Aorta (tissue), 5 donors: ENCODE data around the gene PCF11. TPM values are rescaled to one million over a fixed set of nuclear protein-coding genes. Genes with fewer than 3 reads are reported as not detected.

ENCODE experiments used
- ATAC-seq: fragments of 200-7000 bp; cut with Tn5 transposase; one replicate; pipeline ENCODE4 v1.9.1; 2022; ENCODE audit warnings: moderate library complexity; ENCODE audit not compliant: low FRiP score
- DNase-seq, 2 donors: peaks; one replicate each; pipeline ENCODE4 v3.0.0-alpha.2; 2020
- H3K27ac ChIP-seq, 2 donors: one replicate each; pipeline ENCODE4 v1.5.1; 2013; ENCODE audit warnings: low read length in 2 of 2, mild to moderate bottlenecking in 2 of 2, moderate library complexity in 2 of 2, control low read depth in 1 of 2, inconsistent platforms in 1 of 2, low read depth in 1 of 2
- H3K27me3 ChIP-seq, 2 donors: one replicate each; pipeline ENCODE4 v1.6.1; 2013; ENCODE audit warnings: control low read depth in 1 of 2, low read length in 1 of 2, mild to moderate bottlenecking in 1 of 2, moderate library complexity in 1 of 2; ENCODE audit not compliant: insufficient read depth in 2 of 2, control insufficient read depth in 1 of 2
- H3K36me3 ChIP-seq, 2 donors: one replicate each; pipeline ENCODE4 v1.6.1; 2013; ENCODE audit warnings: control low read depth in 1 of 2, low read length in 1 of 2, mild to moderate bottlenecking in 1 of 2; ENCODE audit not compliant: insufficient read depth in 2 of 2, control insufficient read depth in 1 of 2
- H3K4me1 ChIP-seq, 2 donors: one replicate each; pipeline ENCODE4 v1.6.1; 2013; ENCODE audit warnings: low read length in 2 of 2, control low read depth in 1 of 2, mild to moderate bottlenecking in 1 of 2, moderate library complexity in 1 of 2; ENCODE audit not compliant: insufficient read depth in 2 of 2, control insufficient read depth in 1 of 2
- H3K4me3 ChIP-seq, 2 donors: one replicate each; pipeline ENCODE4 v1.5.1; 2013; ENCODE audit warnings: low read length in 2 of 2, control low read depth in 1 of 2, mild to moderate bottlenecking in 1 of 2
- H3K9me3 ChIP-seq: one replicate; pipeline ENCODE4 v1.6.1; 2013; ENCODE audit warnings: mild to moderate bottlenecking, low read length; ENCODE audit not compliant: control insufficient read depth
- WGBS, 2 donors: extraction: QIAGEN DNeasy Blood & Tissue Kit; methylation state at CpG; one replicate each; pipeline ENCODE4 v1.1.7; 2013; 5-methylcytosine and 5-hydroxymethylcytosine counted together
- intact Hi-C, 2 donors: fragments of 100-400 bp; cut with DNase I; formaldehyde crosslinking; loops; one replicate each; pipeline versions ENCODE4 v1.14.2 to v1.15.0; 2022
- polyA plus RNA-seq, 2 donors: library from polyadenylated mRNA; stranded (reverse); fragments of 200-250 nt; gene quantifications; one replicate each; pipeline ENCODE4 v1.2.3, GENCODE V29; 2013
- total RNA-seq, 2 donors: library from RNA; stranded (reverse); fragmentation: NEBNext Ultra II Directional; extraction: Animal tissue kit (Norgen Biotek cat#: 25700); gene quantifications; one replicate each; pipeline ENCODE4 v1.2.1, GENCODE V29; 2021
- donor health status: healthy with polysubstance abuse.
- donor health status: Bipolar disorder and iron deficiency.
- donor health status: DM: no; HTN: no; CAD: no.
- donor health status: DM: no; HTN: no; CAD: no.
- donor health status: DM: yes; HTN: yes; CAD: no.

PCF11 gene
- total and polyA plus RNA-seq, 4 donors: 14.5 to 82.3 (median 60.5) TPM

DNA sequence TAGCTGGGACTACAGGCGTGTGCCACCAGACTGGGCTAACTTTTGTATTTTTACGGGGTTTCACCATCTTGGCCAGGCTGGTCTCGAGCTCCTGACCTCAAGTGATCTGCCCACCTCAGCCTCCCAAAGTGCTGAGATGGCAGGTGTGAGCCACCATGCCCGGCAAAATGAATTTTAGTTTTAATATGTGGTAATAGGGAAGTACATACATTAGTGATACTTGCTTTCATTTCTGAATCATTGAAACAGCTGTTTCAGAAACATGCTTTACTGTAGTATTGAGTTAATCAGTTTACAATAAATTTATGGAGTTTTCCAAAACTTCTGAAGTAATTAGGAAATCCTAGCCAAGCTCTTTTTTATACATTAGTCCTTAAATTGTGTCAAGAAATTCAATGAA is 15.6 kb downstream of the PCF11 start:
- ATAC-seq: no peak
- Histone ChIP-seq H3K36me3 (peaks cover 0 to 4% of the 10 kb centered on the region in 2 donors), H3K9me3 (no peaks in the 10 kb centered on the region), H3K4me3 (no peak overlapping the region), H3K27ac (no peak overlapping the region), H3K27me3 (no peaks in the 10 kb centered on the region), H3K4me1 (peaks cover 3 to 6% of the 10 kb centered on the region in 2 donors)
- DNase-seq: no peak
- 90 to 91% methylated on average over 4 of the region's 4 CpGs for WGBS, 2 donors
- intact Hi-C loops: no loop called here

DNA sequence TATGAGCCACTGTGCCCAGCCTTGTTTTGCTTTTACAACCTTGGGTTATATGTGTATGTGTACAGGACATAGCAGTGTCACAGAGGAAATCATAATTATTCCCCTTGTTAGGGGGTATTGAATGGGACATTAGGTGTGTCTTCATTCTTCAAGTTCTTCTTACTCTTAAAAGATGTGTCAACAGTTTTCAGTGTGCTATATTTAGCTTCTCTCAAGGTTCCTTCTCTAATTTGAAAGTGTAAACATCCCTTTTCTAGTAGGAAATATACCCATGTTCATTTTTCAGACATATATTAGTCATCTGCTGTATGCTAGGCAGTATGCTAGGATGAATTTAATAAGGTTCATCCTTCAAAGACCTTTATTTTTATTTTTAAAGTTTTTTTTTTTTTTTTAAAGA is 17.1 kb downstream of the PCF11 start:
- no peaks in the 10 kb centered on the region for H3K27me3 ChIP-seq
- H3K4me1 ChIP-seq: peaks cover 3 to 6% of the 10 kb centered on the region in 2 donors
- intact Hi-C loops: no loop called here
- no peaks in the 10 kb centered on the region for H3K36me3 ChIP-seq
- ATAC-seq (no peak), DNase-seq (no peak)
- H3K9me3 ChIP-seq: no peaks in the 10 kb centered on the region
- no peak overlapping the region for H3K4me3 ChIP-seq
- H3K27ac ChIP-seq: no peak overlapping the region

DNA sequence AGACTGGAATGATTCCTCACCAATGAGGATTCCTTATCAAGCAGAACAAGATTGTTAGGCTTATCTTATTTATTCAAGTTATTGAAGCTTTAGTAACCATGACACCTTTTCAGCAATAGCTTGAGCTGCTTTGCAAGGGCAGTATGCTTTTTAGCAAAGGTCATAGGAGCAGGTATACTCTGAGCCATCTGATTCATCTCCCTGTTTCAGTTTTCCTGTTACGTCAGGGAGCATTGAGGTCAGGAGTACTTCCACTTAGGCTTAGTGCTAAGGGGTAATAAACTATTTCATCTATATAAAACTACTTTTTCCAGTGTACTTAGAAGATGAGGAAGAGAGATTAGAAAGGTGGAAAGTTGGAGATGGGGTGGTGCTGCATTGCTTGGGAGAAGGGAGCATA is 18.9 kb downstream of the PCF11 start:
- Histone ChIP-seq H3K4me3 (no peak overlapping the region), H3K36me3 (no peaks in the 10 kb centered on the region), H3K27me3 (no peaks in the 10 kb centered on the region), H3K27ac (no peak overlapping the region), H3K4me1 (peaks cover 3 to 6% of the 10 kb centered on the region in 2 donors), H3K9me3 (no peaks in the 10 kb centered on the region)
- intact Hi-C loops: no loop called here
- 93 to 97% methylated on average over 1 of the region's 1 CpG for WGBS, 2 donors
- no peak for ATAC-seq
- no peak for DNase-seq

DNA sequence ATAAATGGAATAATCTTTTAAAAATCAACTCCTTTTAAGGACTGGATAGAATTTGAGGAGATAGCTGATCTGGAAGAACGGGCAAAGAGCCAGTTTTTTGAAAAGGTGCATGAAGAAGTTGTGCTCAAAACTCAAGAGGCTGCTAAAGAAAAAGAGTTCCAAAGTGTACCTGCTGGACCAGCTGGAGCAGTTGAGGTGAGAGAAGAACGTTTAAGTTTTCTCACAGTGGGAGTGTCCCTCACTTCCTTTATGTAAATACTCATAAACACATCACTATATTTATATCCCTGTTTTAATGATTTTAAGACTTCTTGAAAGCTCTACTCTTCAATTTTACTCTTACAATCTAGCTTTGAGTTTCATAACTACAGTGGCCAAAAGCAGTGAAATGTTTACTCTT is 24.9 kb downstream of the PCF11 start:
- Histone ChIP-seq H3K27me3 (no peaks in the 10 kb centered on the region), H3K9me3 (no peaks in the 10 kb centered on the region), H3K4me3 (no peak overlapping the region), H3K4me1 (no peaks in the 10 kb centered on the region), H3K36me3 (no peaks in the 10 kb centered on the region), H3K27ac (no peak overlapping the region)
- WGBS, 2 donors: 62 to 67% methylated on average over 2 of the region's 2 CpGs
- DNase-seq (no peak), ATAC-seq (no peak)
- intact Hi-C loops: no loop called here

DNA sequence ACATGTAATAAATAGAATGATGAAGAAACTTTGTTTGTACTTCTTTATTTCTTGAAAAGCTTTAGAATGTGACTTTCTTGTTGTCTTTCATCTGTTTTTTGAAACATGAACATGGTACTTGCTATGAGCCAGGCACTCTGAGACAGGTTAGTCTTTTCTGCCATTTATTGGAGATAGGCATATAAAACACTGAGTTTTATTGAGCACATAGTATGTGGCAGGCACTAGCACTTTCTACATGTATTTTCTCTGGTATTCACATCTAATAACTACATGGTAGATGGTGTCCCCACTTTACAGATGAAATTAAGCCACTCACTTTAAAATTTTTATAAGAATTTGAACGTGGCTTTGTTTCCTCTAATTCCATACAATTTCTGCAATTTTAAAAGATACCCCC is 28.8 kb downstream of the PCF11 start:
- H3K9me3 ChIP-seq: no peaks in the 10 kb centered on the region
- no peak overlapping the region for H3K4me3 ChIP-seq
- H3K27me3 ChIP-seq: no peaks in the 10 kb centered on the region
- no peak for ATAC-seq
- no peaks in the 10 kb centered on the region for H3K4me1 ChIP-seq
- no peak for DNase-seq
- no peak overlapping the region for H3K27ac ChIP-seq
- 81 to 86% methylated on average over 1 of the region's 1 CpG for WGBS, 2 donors
- intact Hi-C loops: no loop called here
- peaks cover 1 to 2% of the 10 kb centered on the region in 2 donors for H3K36me3 ChIP-seq

DNA sequence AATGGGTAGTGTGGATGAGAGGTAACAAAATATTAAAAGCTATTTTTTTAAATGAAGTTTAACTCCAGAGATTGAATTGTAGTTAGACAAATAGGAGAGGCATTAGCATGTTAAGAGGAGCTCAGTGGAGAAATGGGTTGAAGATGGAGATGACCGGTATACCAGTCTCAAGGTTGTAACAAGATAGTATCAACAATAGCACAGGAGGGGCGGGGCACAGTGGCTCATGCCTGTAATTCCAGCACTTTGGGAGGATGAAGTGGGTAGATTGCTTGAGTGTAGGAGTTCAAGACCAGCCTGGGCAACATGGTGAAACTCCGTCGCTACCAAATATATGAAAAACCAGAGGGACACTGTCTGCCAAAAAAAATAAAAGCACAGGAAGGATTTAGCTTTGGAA is 30.5 kb downstream of the PCF11 start:
- intact Hi-C loops: no loop called here
- peaks cover 1 to 2% of the 10 kb centered on the region in 2 donors for H3K36me3 ChIP-seq
- no peaks in the 10 kb centered on the region for H3K9me3 ChIP-seq
- WGBS, 2 donors: 81 to 85% methylated on average over 4 of the region's 4 CpGs
- H3K27me3 ChIP-seq: no peaks in the 10 kb centered on the region
- no peak for ATAC-seq
- no peak for DNase-seq
- no peak overlapping the region for H3K4me3 ChIP-seq
- no peak overlapping the region for H3K27ac ChIP-seq
- H3K4me1 ChIP-seq: no peaks in the 10 kb centered on the region

DNA sequence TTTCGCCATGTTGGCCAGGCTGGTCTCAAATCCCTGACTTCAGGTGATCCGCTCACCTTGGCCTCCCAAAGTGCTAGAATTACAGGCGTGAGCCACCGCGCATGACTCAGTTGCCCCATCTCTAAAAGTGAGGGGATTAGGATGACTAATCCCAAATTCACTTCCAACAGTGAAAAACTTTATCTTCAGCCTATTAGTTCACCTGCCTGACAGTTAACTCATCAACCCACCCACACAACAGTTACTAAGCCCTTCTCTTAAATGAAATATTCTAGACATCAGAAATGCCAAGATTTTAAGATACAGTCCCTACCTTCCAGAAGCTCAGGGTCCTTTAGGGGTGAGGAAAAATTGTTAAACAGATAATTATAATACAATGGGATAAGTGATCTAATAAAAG is 34.6 kb downstream of the PCF11 start:
- Histone ChIP-seq H3K4me1 (peaks cover 3 to 14% of the 10 kb centered on the region in 2 donors), H3K27ac (no peak overlapping the region), H3K9me3 (no peaks in the 10 kb centered on the region), H3K4me3 (no peak overlapping the region), H3K27me3 (no peaks in the 10 kb centered on the region), H3K36me3 (peaks cover 1 to 2% of the 10 kb centered on the region in 2 donors)
- ATAC-seq (no peak), DNase-seq (no peak)
- 96 to 97% methylated on average over 5 of the region's 5 CpGs for WGBS, 2 donors
- intact Hi-C loops: loop anchor here (5.0 to 10.0 kb wide), 4 partner anchors 93 to 289 kb away; partner anchors contain the start of genes CCDC90B (in 2 of the 2), DDIAS (in 2 of the 2), PRCP (in 2 of the 2) and RAB30 (in 1 of the 2)

DNA sequence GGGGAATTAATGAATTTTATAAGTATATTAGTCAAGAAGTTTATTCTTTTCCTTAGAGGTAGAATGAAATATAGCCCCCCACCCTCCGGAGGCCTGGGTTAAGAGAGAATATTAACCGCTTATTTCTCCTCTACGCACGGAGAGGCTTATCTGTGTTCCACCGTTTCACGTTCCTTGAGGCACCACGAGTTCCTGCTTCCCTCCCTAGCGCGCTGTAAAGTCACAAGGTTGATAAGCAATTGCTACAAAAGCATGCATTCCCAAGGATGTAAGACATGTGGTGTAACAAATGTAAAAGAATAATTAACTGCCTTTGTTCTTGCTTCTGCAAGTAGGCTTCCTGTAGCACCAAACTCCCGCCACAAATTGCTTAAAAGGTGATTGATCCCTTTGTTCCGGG is 35.1 kb downstream of the PCF11 start:
- DNase-seq (no peak), ATAC-seq (no peak)
- 88 to 90% methylated on average over 11 of the region's 11 CpGs for WGBS, 2 donors
- Histone ChIP-seq H3K4me1 (peaks cover 6 to 18% of the 10 kb centered on the region in 2 donors), H3K36me3 (peaks cover 1 to 2% of the 10 kb centered on the region in 2 donors), H3K4me3 (no peak overlapping the region), H3K9me3 (no peaks in the 10 kb centered on the region), H3K27ac (peak overlapping the region in 1 of 2 donors; percentile 8), H3K27me3 (no peaks in the 10 kb centered on the region)
- intact Hi-C loops: loop anchor here (2.0 to 10.0 kb wide), 5 partner anchors 35 to 290 kb away; partner anchors contain the start of genes CCDC90B (in 2 of the 2), DDIAS (in 2 of the 2), PRCP (in 2 of the 2) and PCF11 (in 1 of the 2)

DNA sequence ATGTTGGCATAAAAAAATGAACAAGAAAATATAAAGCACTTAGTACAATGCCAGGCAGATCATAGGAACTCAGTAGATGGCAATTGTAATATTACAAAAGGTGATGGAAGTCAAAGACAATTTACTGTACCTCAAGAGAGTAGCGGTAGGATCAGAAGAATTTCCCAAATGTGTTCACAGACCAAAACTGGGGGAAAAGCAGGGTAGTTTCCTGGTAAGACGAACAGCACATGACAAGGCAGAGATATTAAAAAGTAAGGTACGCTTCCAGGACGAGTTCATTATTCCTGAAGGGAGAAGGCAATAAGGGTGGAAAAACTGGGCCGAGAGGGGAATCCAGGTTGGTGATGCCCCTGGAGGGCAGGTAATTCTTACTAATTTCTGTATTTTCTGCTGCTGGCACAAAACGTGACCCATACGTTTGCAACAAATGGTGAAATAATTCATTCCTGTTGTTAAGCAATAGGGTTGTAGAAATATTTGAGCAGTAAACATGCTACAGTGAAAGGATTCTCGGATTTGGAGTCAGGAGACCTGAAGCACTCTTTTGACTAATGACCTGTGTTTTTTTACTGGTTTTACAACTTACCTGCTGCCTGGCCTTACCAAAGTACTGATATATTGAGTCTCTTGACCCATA is 35.8 kb downstream of the PCF11 start:
- intact Hi-C loops: loop anchor here (2.0 to 10.0 kb wide), 5 partner anchors 36 to 290 kb away; partner anchors contain the start of genes CCDC90B (in 2 of the 2), DDIAS (in 2 of the 2), PRCP (in 2 of the 2) and PCF11 (in 1 of the 2)
- Histone ChIP-seq H3K9me3 (no peaks in the 10 kb centered on the region), H3K4me1 (peaks cover 6 to 19% of the 10 kb centered on the region in 2 donors), H3K27ac (peak overlapping the region; percentile 2 to 95), H3K27me3 (no peaks in the 10 kb centered on the region), H3K36me3 (peaks cover 1 to 2% of the 10 kb centered on the region in 2 donors), H3K4me3 (peak overlapping the region; percentile 97 to 98)
- ATAC-seq: no peak
- 10 to 15% methylated on average over 8 of the region's 8 CpGs for WGBS, 2 donors
- no peak for DNase-seq
